Astrocyte of the cerebellum (primary cell): ENCODE data around the gene TSPAN10.

Experiments used
- DNase-seq: peaks from one replicate; pipeline ENCODE4 v3.0.0-alpha.2; 2011; ENCODE audit warnings: low read depth
- H3K4me3 ChIP-seq: 2 replicates; pipeline ENCODE4 v1.5.1; 2011; ENCODE audit warnings: mild to moderate bottlenecking, low read depth, low read length, moderate library complexity
- CTCF ChIP-seq: IDR thresholded peaks from 2 replicates; pipeline ENCODE4 v1.5.1; 2012; ENCODE audit warnings: low read length, low read depth, moderate library complexity, mild to moderate bottlenecking; ENCODE audit errors: missing control alignments
- in situ Hi-C: cut with HindIII; loops from 2 replicates; pipeline ENCODE4 v1.10.0; 2017; ENCODE audit warnings: low sequenced_read_pairs

The TSPAN10 gene

DNA sequence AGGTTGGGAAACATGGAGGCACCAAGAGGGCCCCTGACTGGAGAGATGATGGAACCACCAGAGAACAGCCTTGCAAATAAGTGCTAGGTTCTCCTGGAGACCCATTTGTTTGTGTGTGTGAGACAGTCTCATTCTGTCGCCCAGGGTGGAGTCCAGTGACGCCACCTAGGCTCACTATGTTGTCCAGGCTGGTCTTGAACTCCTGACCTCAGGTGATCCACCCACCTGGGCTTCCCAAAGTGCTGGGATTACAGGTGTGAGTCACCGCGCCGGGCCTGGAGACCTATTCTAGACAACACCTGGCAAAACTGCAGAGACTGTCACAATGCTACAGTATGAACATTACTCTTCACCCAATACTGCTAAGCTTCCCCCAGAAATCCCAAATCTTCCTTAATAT, 1.6 kb upstream of the TSPAN10 start:
- in situ Hi-C loops, result no loop called here
- no peak for TF ChIP-seq CTCF
- DNase-seq, result no peak
- H3K4me3 ChIP-seq, result peak overlapping the region; percentile 91

DNA sequence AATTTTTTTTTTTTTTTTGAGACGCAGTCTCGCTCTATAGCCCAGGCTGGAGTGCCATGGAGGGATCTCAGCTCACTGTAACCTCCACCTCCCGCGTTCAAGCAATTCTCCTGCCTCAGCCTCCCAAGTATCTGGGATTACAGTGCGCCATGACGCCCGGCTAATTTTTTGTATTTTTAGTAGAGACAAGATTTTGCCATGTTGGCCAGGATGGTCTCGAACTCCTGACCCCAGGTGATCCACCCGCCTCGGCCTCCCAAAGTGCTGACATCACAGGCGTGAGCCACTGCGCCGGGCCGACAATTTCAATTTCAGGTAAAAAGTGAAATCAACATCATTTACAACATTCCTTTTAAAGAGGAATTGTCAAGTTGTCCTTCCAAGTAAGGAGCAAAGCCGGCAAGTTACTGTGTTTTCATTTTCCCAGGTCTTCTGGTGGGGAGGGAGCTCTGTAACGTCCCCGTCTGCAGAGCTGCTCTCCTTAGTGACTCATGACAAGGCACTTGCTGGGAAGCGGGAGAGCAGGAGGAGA, 957 bp upstream of the TSPAN10 start:
- H3K4me3 ChIP-seq, result peak overlapping the region; percentile 91
- no peak for TF ChIP-seq CTCF
- no peak for DNase-seq
- in situ Hi-C loops, result no loop called here

GRCh38 chr17:81638683-81639082, 1.7 kb downstream of the TSPAN10 start:
- in situ Hi-C loops, result no loop called here
- DNase-seq, result no peak
- TF ChIP-seq CTCF, result no peak
- no peak overlapping the region for H3K4me3 ChIP-seq

- in situ Hi-C loops, result no loop called here
- no peak for DNase-seq
- H3K4me3 ChIP-seq, result no peak overlapping the region
- no peak for TF ChIP-seq CTCF
Observed at GRCh38 chr17:81640011-81640410, 3.0 kb downstream of the TSPAN10 start.

DNA sequence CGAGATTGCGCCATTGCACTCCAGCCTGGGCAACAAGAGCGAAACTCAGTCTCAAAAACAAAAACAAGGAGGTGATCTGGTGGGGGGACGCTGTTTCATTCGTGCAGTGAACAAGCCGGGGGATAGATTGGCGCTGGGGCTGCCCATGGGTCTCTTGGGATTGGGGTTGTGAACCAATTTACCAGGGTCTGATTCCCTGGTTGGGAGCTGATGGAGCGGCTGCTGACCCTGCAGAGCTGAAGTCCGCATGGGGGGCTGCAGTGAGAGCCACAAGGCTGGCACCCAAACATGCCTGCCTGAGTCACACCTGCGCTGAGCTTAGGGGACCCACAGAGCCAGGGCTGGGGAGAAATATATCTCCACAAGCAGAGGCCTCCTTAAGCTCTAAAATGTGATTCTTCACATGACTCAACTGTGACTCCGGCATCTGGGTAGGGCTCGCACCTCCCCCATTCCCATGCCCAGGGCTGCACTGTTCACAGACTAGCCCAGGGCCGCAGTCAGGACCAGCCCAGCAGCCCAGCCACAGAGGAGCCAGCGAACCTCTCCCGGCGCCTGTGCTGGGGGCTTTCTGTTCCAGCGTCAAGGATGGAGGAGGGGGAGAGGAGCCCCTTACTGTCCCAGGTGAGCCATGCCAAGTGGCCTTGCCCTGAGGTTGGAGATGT, 5.0 kb downstream of the TSPAN10 start:
- no peak overlapping the region for H3K4me3 ChIP-seq

GRCh38 chr17:81644496-81644895, 7.5 kb downstream of the TSPAN10 start:
- no peak for DNase-seq
- H3K4me3 ChIP-seq, result no peak overlapping the region
- in situ Hi-C loops, result no loop called here
- no peak for TF ChIP-seq CTCF

More for the DNA sequence above, 5.0 kb downstream of the TSPAN10 start:
- in situ Hi-C loops, result no loop called here
- DNase-seq, result no peak
- TF ChIP-seq CTCF, result no peak
